ENCODE measurements around the gene GCA. TPM values are rescaled to one million over a fixed set of nuclear protein-coding genes. Genes with fewer than 3 reads are reported as not detected.

The GCA gene
- total RNA-seq, 4 donors from 2014 or later, result 5.4 to 34.3 (median 8.2) TPM

DNA sequence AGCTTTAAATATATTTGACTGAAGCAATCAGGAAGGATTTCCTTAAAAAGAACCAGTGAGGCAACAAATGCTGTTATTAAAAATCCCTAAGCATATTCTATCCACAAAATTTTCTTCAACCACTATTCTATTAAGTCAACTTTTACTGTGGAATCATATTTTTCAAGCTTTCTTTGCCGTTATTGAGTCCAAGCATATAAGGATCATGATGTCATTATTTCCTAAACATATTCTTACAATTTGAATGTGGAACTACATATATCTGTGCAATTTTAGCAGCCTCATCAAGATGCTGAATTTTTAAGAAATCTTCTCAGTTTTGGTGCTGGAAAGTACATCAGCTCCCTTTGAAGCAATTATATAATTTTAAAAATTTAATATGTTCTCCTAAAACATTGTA is 31.1 kb upstream of the GCA start:
- no peak overlapping the region for H3K27ac ChIP-seq (replicated peaks in 1 of 4)
- DNase-seq (ENCODE audit: extremely low spot score), result no peak
- peaks cover 5 to 27% (median 22%) of the 10 kb centered on the region in 4 donors for H3K4me1 ChIP-seq
- no peaks in the 10 kb centered on the region for H3K27me3 ChIP-seq
- H3K4me3 ChIP-seq, result no peak overlapping the region
- peaks cover 0 to 9% (median 0%) of the 10 kb centered on the region in 4 donors for H3K36me3 ChIP-seq
- H3K9me3 ChIP-seq, result no peaks in the 10 kb centered on the region
- intact Hi-C loops (cut with DNase I), result no loop called here
- no peak for TF ChIP-seq POLR2A (IDR thresholded peaks at IDR 0.05; ENCODE audit: low read depth)
- no peak for TF ChIP-seq POLR2AphosphoS5 (IDR thresholded peaks at IDR 0.05)
- TF ChIP-seq, protein P1, sequence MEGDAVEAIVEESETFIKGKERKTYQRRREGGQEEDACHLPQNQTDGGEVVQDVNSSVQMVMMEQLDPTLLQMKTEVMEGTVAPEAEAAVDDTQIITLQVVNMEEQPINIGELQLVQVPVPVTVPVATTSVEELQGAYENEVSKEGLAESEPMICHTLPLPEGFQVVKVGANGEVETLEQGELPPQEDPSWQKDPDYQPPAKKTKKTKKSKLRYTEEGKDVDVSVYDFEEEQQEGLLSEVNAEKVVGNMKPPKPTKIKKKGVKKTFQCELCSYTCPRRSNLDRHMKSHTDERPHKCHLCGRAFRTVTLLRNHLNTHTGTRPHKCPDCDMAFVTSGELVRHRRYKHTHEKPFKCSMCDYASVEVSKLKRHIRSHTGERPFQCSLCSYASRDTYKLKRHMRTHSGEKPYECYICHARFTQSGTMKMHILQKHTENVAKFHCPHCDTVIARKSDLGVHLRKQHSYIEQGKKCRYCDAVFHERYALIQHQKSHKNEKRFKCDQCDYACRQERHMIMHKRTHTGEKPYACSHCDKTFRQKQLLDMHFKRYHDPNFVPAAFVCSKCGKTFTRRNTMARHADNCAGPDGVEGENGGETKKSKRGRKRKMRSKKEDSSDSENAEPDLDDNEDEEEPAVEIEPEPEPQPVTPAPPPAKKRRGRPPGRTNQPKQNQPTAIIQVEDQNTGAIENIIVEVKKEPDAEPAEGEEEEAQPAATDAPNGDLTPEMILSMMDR (IDR thresholded peaks at IDR 0.05), result no peak
- TF ChIP-seq EP300 (IDR thresholded peaks at IDR 0.05), result no peak
- 83% methylated on average over 1 of the region's 1 CpG for WGBS

DNA sequence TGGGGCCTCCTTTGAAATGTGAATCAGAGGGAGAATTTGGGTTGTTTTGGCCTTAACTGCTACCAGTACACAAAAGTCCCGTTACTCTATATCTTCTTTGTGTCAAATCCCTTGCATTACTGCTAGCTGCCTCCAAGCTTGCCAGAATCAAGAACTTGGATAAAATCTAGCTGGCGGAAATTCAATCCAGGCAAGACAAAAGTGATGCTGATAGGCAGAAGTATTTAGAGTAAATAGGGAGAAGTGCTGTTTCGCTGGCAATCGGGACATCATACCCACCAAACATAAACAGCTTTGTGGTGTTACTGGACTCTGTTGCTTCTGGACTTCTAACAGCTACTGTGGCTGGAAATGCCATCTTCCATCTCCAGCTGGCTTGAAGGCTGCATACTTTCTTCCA is 28.0 kb upstream of the GCA start:
- Histone ChIP-seq H3K36me3 (no peaks in the 10 kb centered on the region), H3K4me3 (peak overlapping the region in 3 of 4 donors; percentile 12 to 91 (median 26)), H3K27me3 (no peaks in the 10 kb centered on the region), H3K27ac (replicated peaks in 1 of 4) (no peak overlapping the region), H3K9me3 (no peaks in the 10 kb centered on the region), H3K4me1 (peaks cover 5 to 43% (median 37%) of the 10 kb centered on the region in 4 donors)
- no peak for TF ChIP-seq POLR2AphosphoS5 (IDR thresholded peaks at IDR 0.05)
- no peak for DNase-seq (ENCODE audit: extremely low spot score)
- 81% methylated on average over 4 of the region's 4 CpGs for WGBS
- intact Hi-C loops (cut with DNase I), result no loop called here

DNA sequence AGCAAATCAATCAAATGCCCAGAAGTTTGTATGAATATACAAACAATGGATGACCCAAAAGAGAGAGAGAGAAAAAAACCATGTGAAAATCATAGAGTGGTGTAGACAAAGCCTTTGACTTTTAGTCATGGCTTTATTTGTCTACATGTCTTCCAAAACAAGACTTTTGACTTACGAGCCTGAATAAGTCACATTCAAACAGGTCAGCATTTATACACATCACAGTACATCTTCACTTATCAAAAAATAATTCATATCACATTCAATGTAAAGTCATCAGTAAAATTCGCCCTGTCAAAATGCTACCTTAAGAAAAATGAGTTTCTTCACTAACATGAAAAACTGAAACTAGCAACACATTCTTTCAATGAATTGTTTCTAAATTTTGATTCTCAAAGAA is 27.3 kb upstream of the GCA start:
- intact Hi-C loops (cut with DNase I), result no loop called here
- H3K27ac ChIP-seq (replicated peaks in 1 of 4), result no peak overlapping the region

DNA sequence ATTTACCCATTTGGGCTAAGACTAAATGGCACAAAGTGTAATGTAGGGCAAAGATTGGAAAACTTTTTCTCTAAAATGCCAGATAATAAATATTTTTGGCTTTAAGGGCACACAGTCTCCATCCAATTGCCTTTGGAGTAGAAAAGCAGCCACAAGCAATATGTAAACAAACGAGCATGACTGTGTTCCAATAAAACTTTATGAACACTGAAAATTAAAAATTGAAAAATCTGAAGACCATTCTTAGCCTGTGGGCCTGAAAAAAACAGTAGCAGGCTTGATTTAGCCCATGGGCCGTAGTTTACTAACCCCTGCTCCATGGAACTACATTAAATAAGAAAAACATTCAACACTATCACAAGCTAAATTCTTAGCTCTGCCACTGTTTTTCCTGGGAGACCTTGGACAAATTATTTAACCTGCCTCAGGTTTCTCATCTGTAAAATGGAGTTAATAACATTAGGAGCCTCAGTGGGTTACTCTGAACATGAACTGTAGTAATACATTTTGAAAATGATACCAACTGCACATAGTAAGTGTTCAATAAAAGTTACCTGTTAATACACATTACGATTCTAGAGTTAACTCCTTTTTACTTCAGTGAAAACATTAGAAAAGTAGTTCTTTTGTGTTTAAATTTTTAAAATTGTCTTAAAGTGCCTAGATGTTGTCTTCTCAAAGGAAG is 26.7 kb upstream of the GCA start:
- intact Hi-C loops (cut with DNase I), result no loop called here
- Histone ChIP-seq H3K27ac (replicated peaks in 1 of 4) (peak overlapping the region; percentile 83 to 92 (median 90)), H3K4me3 (peak overlapping the region; percentile 75 to 97 (median 92)), H3K4me1 (peaks cover 5 to 44% (median 40%) of the 10 kb centered on the region in 4 donors), H3K27me3 (no peaks in the 10 kb centered on the region), H3K36me3 (no peaks in the 10 kb centered on the region), H3K9me3 (no peaks in the 10 kb centered on the region)
- DNase-seq (ENCODE audit: extremely low spot score), result no peak
- WGBS, result 75% methylated on average over 3 of the region's 3 CpGs
- TF ChIP-seq POLR2A (IDR thresholded peaks at IDR 0.05; ENCODE audit: low read depth), result no peak
- TF ChIP-seq, protein P1 (IDR thresholded peaks at IDR 0.05), result no peak
- TF ChIP-seq EP300 (IDR thresholded peaks at IDR 0.05), result no peak

More for the DNA sequence above, 27.3 kb upstream of the GCA start:
- TF ChIP-seq POLR2A (IDR thresholded peaks at IDR 0.05; ENCODE audit: low read depth) (no peak), EP300 (IDR thresholded peaks at IDR 0.05) (no peak), POLR2AphosphoS5 (IDR thresholded peaks at IDR 0.05) (no peak)
- TF ChIP-seq, protein P1 (IDR thresholded peaks at IDR 0.05), result no peak
- no peaks in the 10 kb centered on the region for H3K27me3 ChIP-seq
- no peak for DNase-seq (ENCODE audit: extremely low spot score)
- peaks cover 5 to 43% (median 40%) of the 10 kb centered on the region in 4 donors for H3K4me1 ChIP-seq
- H3K4me3 ChIP-seq, result peak overlapping the region; percentile 75 to 97 (median 92)
- H3K36me3 ChIP-seq, result no peaks in the 10 kb centered on the region
- H3K9me3 ChIP-seq, result no peaks in the 10 kb centered on the region
- WGBS, result 91% methylated on average over 2 of the region's 2 CpGs

DNA sequence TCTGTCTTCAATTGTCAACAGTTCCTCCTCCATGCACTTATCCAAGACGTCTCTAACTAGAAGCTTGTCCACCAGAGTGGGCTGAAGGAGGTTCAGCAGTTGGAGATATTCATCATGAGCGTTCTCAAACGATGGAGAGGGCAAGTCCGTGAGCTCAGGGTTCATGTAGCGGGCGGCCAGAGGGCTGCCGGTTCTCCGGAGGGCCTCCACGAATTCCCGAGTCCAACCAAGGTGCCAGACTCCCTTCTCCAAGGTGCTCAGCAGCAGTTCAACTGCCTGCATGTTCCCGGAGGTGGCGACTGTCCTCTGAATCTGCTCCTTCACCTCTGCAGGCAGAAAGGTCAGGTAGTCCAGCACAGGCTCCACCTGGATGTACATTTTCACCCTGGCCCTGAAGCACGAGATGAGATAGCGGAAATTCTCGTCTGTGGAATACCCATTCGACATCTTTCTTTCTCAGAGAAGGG is 26.0 kb upstream of the GCA start:
- no peak for TF ChIP-seq EP300 (IDR thresholded peaks at IDR 0.05)
- TF ChIP-seq, protein P1 (IDR thresholded peaks at IDR 0.05), result peak in 1 of 3 experiments; percentile 5
- Histone ChIP-seq H3K27ac (replicated peaks in 1 of 4) (peak overlapping the region; percentile 83 to 92 (median 90)), H3K4me1 (peaks cover 5 to 44% (median 40%) of the 10 kb centered on the region in 4 donors), H3K27me3 (no peaks in the 10 kb centered on the region), H3K9me3 (no peaks in the 10 kb centered on the region), H3K36me3 (no peaks in the 10 kb centered on the region), H3K4me3 (peak overlapping the region; percentile 75 to 97 (median 92))
- DNase-seq (ENCODE audit: extremely low spot score), result no peak
- intact Hi-C loops (cut with DNase I), result no loop called here
- WGBS, result 21% methylated on average over 16 of the region's 16 CpGs
